Measurements from ENCODE around the gene SMAD9. TPM values are rescaled to one million over a fixed set of nuclear protein-coding genes. Genes with fewer than 3 reads are reported as not detected.

The SMAD9 gene
- total and polyA plus RNA-seq, 2 of the 13 experiments (the other 11 are each of a cell fraction or from before 2014, with no cell fraction given), result 4.2 to 7.7 TPM

DNA sequence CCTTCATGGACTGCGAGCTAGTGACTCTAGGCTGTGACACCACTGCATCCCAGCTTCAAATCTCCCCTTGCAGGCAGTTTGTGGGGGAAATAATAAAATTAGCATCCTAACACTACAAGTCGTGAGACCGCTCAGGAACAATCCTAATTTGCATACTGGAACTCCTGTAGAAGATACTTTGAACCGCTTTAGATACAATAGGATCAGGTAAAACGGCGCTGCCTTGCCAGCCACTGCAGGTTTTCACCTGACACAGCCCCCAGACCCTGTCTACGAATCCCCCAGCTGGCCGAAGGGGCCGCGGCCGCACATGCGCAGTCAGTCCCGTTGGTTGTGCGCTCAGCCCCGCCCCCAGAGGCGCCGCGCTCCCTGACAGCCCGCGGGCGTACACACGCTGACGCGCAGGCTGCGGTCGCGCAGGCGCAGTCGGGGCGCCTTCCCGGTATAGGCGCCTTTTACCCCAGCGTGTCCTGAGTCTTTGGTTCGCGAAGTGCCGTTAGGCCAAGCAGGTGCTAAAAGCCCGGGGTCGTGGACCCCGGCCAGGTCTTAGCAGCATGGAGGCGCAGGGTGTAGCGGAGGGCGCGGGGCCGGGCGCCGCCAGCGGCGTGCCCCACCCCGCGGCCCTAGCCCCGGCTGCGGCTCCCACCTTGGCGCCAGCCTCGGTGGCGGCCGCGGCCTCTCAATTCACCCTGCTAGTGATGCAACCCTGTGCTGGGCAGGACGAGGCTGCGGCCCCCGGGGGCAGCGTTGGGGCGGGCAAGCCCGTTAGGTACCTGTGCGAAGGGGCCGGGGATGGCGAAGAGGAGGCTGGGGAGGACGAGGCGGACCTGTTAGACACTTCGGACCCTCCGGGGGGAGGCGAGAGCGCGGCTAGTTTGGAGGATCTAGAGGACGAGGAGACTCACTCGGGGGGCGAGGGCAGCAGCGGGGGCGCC is 101.0 kb downstream of the SMAD9 start, which contains the start of gene RFXAP (continued):
- TF ChIP-seq, protein P1, sequence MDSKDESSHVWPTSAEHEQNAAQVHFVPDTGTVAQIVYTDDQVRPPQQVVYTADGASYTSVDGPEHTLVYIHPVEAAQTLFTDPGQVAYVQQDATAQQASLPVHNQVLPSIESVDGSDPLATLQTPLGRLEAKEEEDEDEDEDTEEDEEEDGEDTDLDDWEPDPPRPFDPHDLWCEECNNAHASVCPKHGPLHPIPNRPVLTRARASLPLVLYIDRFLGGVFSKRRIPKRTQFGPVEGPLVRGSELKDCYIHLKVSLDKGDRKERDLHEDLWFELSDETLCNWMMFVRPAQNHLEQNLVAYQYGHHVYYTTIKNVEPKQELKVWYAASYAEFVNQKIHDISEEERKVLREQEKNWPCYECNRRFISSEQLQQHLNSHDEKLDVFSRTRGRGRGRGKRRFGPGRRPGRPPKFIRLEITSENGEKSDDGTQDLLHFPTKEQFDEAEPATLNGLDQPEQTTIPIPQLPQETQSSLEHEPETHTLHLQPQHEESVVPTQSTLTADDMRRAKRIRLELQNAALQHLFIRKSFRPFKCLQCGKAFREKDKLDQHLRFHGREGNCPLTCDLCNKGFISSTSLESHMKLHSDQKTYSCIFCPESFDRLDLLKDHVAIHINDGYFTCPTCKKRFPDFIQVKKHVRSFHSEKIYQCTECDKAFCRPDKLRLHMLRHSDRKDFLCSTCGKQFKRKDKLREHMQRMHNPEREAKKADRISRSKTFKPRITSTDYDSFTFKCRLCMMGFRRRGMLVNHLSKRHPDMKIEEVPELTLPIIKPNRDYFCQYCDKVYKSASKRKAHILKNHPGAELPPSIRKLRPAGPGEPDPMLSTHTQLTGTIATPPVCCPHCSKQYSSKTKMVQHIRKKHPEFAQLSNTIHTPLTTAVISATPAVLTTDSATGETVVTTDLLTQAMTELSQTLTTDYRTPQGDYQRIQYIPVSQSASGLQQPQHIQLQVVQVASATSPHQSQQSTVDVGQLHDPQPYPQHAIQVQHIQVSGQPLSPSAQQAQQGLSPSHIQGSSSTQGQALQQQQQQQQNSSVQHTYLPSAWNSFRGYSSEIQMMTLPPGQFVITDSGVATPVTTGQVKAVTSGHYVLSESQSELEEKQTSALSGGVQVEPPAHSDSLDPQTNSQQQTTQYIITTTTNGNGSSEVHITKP (CRISPR knock-in tag; IDR thresholded peaks at IDR 0.05; ENCODE audit: low read depth), result no peak
- TF ChIP-seq RFX1 (IDR thresholded peaks at IDR 0.05) (no peak), MATR3 (CRISPR knock-in tag; IDR thresholded peaks at IDR 0.05) (no peak), ZNF75D (CRISPR knock-in tag; IDR thresholded peaks at IDR 0.05; ENCODE audit: borderline replicate concordance) (no peak), ZNF282 (IDR thresholded peaks at IDR 0.05; ENCODE audit: partially characterized antibody) (no peak), CBX1 (IDR thresholded peaks at IDR 0.05; ENCODE audit: low read depth) (no peak), NFYC (CRISPR knock-in tag; IDR thresholded peaks at IDR 0.05) (no peak), BHLHE40 (IDR thresholded peaks at IDR 0.05; ENCODE audit: low read length) (no peak), EHMT2 (IDR thresholded peaks at IDR 0.05; ENCODE audit: borderline replicate concordance, low read depth, low read length) (no peak), ZNF432 (CRISPR knock-in tag; IDR thresholded peaks at IDR 0.05; ENCODE audit: borderline replicate concordance) (no peak), DR1 (CRISPR knock-in tag; IDR thresholded peaks at IDR 0.05) (no peak), ZNF460 (CRISPR knock-in tag; IDR thresholded peaks at IDR 0.05; ENCODE audit: borderline replicate concordance) (no peak), ZFYVE20 (CRISPR knock-in tag; IDR thresholded peaks at IDR 0.05; ENCODE audit: borderline replicate concordance, low read depth) (no peak), KLF16 (CRISPR knock-in tag; IDR thresholded peaks at IDR 0.05) (peak in 1 of 2 experiments; percentile 55; a peak in 1 of 4 replicates), ARHGAP35 (CRISPR knock-in tag; IDR thresholded peaks at IDR 0.05; ENCODE audit: borderline replicate concordance) (peak; percentile 21; the same call in 1 of the 2 replicates), SATB2 (CRISPR knock-in tag; IDR thresholded peaks at IDR 0.05) (no peak), HNRNPLL (IDR thresholded peaks at IDR 0.05; ENCODE audit: low read depth, low read length, poor library complexity, severe bottlenecking) (peak; percentile 62), HMGA1 (CRISPR knock-in tag; conservative IDR thresholded peaks at IDR 0.05) (no peak), ASH2L (IDR thresholded peaks at IDR 0.05; ENCODE audit: insufficient read length, low read depth, low read length) (peak; percentile 76)
- TF ChIP-seq, protein P2, sequence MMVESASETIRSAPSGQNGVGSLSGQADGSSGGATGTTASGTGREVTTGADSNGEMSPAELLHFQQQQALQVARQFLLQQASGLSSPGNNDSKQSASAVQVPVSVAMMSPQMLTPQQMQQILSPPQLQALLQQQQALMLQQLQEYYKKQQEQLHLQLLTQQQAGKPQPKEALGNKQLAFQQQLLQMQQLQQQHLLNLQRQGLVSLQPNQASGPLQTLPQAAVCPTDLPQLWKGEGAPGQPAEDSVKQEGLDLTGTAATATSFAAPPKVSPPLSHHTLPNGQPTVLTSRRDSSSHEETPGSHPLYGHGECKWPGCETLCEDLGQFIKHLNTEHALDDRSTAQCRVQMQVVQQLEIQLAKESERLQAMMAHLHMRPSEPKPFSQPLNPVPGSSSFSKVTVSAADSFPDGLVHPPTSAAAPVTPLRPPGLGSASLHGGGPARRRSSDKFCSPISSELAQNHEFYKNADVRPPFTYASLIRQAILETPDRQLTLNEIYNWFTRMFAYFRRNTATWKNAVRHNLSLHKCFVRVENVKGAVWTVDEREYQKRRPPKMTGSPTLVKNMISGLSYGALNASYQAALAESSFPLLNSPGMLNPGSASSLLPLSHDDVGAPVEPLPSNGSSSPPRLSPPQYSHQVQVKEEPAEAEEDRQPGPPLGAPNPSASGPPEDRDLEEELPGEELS (CRISPR knock-in tag; IDR thresholded peaks at IDR 0.05), result no peak
- TF ChIP-seq, protein P3, sequence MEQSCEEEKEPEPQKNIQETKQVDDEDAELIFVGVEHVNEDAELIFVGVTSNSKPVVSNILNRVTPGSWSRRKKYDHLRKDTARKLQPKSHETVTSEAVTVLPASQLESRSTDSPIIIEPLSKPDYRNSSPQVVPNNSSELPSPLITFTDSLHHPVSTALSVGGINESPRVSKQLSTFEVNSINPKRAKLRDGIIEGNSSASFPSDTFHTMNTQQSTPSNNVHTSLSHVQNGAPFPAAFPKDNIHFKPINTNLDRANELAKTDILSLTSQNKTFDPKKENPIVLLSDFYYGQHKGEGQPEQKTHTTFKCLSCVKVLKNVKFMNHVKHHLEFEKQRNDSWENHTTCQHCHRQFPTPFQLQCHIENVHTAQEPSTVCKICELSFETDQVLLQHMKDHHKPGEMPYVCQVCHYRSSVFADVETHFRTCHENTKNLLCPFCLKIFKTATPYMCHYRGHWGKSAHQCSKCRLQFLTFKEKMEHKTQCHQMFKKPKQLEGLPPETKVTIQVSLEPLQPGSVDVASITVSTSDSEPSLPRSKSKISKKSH (CRISPR knock-in tag; IDR thresholded peaks at IDR 0.05; ENCODE audit: borderline replicate concordance), result 0 out of 2 replicates have a peak, but pooled peaks have one; percentile 17

All from HepG2 (cell line).